Activated gamma-delta T cell (primary cell): ENCODE data around the gene SNX8.
"Not testable (repeated sequence)": the region's sequence is repeated elsewhere in the genome, so short reads cannot be mapped to it uniquely, and the experiment has no call there.

Experiments
- DNase-seq: peaks from one replicate; lab custom pipeline; 2025; lab: John Stamatoyannopoulos, UW
- total RNA-seq, 2 donors: gene quantifications; one replicate each; lab custom pipeline; 2026; lab: John Stamatoyannopoulos, UW

The SNX8 gene, protein sequence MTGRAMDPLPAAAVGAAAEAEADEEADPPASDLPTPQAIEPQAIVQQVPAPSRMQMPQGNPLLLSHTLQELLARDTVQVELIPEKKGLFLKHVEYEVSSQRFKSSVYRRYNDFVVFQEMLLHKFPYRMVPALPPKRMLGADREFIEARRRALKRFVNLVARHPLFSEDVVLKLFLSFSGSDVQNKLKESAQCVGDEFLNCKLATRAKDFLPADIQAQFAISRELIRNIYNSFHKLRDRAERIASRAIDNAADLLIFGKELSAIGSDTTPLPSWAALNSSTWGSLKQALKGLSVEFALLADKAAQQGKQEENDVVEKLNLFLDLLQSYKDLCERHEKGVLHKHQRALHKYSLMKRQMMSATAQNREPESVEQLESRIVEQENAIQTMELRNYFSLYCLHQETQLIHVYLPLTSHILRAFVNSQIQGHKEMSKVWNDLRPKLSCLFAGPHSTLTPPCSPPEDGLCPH
- 4.0 to 6.9 reads per million in 2 donors for total RNA-seq

DNA sequence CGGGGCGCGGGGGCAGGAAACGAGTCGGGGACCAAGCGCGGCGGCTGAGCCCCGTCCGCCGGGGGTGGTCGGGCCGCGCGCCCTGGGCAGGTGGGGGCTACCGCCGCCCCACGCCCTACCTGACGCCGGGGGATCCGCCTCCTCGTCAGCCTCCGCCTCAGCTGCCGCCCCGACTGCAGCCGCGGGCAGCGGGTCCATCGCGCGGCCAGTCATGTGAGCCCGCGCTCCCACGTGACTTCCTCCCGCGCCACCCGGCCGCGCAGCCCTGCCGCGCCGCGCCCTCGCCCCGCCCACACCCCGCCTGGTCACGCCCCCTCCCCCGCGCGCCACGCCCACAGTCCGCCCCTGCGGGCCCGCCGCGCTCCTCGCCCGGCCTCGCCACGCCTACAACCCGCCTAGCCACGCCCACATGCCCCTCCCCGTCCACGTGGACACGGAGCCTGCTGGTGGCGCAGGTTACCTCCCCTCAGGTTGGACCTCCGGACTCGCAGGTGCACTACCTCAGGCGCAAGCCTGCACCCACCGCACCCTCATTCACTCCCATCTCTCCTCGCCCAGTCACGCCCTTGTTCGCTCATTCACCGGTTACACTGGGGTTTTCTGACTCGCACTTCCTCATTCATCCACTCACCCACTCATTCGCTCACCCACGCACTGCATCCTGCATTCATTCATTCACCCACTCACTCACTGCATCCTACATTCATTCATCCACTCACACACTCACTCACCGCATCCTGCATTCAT lies at the start of gene SNX8:
TSS of gene SNX8 (minus strand) at position 233 of the 747 bp plus-strand sequence. CDS start at position 213, 20 bp downstream.
- peak; percentile 95 for DNase-seq

DNA sequence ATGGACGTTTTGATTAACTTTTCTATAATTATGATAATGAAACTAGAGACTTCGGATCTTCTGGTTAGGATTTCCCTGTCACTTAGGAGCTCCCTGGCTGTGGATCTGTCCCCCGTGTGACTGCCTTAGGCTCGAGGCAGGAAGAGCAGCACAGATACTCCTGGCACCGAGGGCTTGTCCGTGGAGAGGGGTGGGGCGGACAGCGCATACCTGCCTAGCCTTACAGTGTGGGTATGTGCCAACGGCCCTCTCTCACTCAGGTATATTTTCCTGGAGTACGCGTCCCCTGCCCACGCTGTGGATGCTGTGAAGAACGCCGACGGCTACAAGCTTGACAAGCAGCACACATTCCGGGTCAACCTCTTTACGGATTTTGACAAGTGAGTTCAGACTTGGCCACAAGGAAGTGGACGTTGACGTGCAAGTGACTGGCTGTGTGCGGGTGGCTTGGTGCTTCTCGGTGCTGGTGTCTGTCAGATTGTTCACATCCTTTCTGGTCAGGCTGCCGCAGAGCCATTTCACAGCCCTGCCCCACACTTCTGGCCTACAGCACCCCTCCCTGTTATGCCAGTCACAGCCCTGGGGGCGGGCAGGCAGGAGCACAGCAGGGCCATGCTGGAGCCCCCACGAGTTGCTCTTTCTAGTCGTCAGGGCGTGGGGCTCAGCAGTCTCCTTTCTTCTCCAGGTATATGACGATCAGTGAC lies 48.3 kb upstream of the SNX8 start:
- no peak for DNase-seq

GRCh38 chr7:2360796-2361195 lies 46.6 kb upstream of the SNX8 start:
- DNase-seq = no peak

- no peak for DNase-seq
Measured at GRCh38 chr7:2359610-2360009, 45.4 kb upstream of the SNX8 start.

DNA sequence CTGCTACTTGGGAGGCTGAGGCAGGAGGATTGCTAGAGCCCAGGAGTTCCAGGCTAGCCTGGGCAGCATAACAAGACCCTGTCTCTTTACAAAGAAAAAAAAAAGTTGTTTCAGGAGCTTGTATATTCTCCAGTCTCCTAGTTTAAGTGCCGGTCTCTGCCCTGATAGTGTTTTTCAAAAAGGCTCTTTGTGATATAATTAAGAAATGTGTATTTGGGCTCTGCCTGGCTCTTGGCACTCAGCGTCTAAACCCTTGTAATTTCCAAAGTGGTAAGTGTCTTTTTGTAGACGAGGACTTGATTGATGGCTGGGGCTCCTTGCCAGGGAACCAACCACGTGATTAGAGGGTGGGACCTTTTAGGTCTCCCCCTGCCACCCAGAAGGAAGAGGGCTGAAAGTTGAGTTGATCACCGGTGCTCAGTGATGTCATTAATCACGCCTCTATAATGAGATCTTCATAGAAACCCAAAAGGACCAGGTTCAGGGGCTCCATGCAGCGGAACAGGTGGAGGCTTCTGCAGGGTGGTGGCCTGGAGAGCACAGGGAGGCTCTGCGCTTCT lies 44.8 kb upstream of the SNX8 start:
- no peak for DNase-seq

DNA sequence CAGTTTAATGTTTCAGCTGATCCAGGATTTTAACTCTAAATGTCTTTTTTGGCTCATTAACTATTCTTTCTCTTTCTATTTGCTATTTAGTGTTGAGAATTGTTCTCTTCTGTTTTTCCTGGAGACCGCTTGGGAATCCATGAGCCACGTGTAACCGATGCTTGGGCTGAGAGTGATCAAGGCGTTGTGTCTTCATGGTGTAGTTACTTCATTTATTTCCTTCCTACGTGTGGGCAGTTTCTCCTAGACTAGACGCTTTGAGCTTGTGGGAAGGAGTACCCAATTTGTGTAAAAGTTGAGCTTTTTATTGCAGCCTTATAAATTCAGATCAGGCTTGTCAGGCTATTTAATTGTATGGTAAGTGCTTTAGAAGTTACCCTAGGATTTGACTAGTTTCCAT lies 43.3 kb upstream of the SNX8 start:
- DNase-seq = no peak

GRCh38 chr7:2357165-2357564 lies 42.9 kb upstream of the SNX8 start:
- no peak for DNase-seq

DNA sequence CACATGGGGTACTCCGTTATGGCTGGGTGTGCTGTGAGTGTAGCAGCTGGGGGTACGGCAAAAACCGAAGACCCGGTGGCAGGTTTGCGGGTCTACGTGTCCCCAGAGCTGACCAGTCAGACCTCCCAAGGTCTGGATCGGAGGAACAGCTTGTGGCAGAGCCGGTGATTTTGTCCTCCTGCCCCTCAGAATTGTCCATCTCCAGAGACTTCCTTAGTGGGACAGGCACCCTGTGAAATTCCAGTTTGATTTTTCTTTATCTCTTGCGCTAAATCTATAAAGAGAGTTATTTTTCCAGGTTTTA lies 41.4 kb upstream of the SNX8 start:
- DNase-seq = no peak

DNA sequence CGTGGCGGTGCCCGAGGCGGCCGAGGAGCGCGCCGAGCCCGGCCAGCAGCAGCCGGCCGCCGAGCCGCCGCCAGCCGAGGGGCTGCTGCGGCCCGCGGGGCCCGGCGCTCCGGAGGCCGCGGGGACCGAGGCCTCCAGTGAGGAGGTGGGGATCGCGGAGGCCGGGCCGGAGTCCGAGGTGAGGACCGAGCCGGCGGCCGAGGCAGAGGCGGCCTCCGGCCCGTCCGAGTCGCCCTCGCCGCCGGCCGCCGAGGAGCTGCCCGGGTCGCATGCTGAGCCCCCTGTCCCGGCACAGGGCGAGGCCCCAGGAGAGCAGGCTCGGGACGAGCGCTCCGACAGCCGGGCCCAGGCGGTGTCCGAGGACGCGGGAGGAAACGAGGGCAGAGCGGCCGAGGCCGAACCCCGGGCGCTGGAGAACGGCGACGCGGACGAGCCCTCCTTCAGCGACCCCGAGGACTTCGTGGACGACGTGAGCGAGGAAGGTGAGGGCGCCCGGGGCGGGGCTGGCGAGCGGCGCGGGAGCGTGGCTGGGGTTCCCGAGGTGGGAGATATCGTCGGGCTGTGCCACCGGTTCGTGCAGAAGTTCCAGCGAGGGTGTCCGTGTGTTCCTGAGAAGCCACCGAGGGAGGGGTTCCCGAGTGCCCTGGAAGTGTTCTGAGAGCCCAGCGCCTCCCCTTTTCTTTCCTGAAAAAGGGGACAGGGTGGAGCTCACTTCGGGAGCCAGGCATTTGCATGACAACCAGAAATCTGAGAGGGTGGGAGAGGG lies 40.9 kb upstream of the SNX8 start:
- DNase-seq = no peak

DNA sequence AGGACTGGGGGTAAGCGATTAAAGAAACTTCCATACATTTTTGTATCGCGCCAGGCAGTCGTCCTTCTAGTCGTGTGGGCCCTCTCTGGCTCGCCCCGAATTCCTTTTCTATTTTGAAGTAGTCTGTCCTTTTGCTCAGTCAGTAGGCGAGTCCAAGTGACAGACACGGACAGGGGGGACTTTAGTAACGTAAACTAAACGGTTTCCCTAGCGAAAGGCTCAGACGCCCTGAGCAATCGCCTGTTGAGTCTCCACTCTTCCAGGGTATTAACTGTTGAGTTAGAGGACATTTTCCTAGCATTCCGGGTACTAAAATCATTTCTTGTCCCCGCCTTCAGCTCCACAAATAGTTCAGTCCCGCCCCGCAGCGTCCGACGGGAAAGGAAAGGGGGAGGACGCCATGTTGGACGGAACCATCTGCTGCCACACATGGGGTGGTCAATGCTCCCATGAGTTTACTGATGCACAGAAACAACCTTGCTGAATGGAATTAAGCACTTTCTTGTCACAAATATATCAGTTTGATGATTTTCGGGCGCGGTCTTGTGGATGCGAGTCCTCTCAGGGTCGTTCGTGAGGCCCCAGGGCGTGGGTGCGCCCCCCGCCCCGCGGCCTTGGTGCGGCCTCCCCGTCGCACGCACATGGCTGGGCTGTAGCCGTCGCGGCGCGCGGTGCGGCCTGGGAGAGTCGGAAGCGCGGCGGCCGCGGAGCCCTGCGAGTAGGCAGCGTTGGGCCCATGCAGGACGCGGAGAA lies 40.1 kb upstream of the SNX8 start, which contains the start of gene EIF3B:
TSS of gene EIF3B (plus strand) at position 642 of the 753 bp plus-strand sequence. CDS start at position 737, 95 bp downstream.
- DNase-seq = peak; percentile 83

DNA sequence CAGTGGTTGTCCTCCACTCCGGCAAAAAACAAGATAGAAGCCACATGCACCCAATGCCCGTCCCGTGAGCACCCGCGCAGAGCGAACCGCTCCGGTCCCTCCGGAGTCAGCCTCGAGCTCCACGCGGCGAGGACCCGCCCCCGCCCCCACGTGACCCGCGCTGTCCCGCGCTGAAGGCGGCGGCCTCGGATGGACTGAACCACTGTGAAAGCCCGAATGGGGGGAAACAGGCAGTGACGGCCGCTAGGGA lies 39.6 kb upstream of the SNX8 start:
- DNase-seq = peak; percentile 81

- DNase-seq = no peak
Measured at GRCh38 chr7:2353113-2353935, 39.1 kb upstream of the SNX8 start.

DNA sequence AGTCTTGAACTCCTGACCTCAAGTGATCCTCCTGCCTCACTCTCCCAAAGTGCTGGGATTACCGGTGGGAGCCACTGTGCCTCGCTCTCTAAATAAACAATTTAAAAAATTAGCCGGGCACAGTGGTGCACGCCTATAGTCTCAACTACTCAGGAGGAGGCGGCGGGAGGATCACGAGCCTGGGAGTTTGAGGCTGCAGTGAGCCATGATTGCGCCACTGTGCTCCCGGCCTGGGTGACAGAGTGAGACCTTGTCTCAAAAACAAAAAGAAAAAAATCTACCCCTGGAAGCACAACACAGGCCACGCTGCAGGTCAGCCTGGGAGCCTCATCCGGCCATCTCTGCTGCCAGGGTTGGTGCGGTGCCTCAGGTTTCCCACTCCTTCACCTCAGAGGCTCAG lies 36.6 kb upstream of the SNX8 start:
- DNase-seq = no peak

- no peak for DNase-seq
Measured at GRCh38 chr7:2350055-2350454, 35.8 kb upstream of the SNX8 start.

DNA sequence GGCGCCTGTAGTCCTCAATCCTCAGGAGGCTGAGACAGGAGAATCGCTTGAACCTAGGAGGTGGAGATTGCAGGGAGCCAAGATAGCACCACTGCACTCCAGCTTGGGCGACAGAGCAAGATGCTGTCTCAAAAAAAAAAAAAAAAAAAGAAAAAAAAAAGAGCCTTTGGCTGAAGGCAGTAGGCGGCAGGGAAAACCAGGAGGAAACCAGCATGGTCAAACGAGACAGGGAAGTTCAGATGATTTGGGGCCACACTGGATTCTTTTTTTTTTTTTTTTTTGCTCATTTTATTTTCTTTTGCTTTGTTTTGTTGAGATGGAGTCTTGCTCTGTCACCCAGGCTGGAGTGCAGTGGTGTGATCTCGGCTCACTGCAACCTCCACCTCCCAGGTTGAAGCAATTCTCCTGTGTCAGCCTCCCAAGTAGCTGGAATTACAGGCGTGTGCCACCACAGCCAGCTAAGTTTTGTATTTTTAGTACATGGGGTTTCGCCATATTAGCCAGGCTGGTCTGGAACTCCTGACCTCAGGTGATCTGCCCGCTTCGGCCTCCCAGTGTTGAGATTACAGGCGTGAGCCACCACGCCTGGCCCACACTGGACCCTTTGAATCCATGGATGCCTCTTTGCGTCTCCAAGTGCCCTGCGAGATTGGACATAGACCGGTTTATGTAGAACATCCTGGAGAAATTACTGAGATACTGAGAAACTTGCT lies 33.3 kb upstream of the SNX8 start:
- DNase-seq = not testable (repeated sequence)

DNA sequence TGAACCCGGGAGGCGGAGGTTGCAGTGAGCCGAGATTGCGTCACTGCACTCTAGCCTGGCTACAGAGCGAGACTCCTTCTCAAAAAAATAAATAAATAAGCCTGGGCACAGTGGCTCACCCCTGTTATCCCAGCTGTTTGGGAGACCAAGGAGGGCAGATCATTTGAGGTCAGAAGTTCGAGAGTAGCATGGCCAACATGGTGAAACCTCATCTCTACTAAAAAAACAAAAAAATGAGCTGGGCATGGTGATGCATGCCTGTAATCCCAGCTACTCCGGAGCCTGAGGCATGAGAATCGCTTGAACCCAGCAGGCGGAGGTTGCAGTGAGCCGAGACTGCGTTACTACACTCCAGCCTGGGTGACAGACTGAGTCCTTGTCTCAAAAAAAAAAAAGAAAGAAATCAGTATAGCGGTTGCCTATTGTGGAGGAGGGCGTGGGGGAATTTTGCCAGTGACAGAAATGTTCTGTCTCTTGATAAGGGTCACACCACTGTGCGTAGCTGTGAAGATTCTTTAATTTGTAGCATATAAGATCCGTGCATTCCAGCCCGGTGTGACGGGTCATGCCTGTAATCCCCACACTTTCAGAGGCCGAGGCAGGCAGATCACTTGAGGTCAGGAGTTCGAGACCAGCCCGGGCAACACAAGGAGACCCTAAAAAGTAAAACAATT lies 22.5 kb upstream of the SNX8 start:
- DNase-seq = no peak

DNA sequence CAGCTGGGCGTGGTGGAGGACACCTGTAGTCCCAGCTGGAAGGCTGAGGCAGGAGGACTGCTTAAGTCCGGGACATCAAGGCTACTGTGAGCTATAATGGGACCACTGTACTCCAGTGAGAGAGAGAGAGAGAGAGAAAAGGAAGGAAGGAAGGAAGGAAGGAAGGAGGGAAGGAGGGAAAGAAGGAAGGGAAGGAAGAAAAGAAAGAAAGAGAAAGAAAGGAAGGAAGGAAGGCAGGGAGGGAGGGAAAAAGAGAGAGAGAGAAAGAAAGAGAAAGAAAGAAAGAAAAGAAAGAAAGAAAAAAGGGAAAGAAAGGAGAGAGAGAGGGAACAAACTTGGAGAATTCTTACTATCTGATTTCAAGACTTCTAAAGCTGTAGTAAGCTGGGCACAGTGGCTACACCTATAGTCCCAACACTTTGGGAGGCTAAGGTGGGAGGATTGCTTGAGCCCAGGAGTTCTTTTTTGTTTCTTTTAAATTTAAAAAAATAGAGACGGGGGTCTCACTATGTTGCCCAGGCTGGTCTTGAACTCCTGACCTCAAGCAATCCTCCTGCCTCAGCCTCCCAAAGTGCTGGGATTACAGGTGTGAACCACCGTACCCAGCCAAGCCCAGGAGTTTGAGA lies 18.5 kb upstream of the SNX8 start:
- not testable (repeated sequence) for DNase-seq

DNA sequence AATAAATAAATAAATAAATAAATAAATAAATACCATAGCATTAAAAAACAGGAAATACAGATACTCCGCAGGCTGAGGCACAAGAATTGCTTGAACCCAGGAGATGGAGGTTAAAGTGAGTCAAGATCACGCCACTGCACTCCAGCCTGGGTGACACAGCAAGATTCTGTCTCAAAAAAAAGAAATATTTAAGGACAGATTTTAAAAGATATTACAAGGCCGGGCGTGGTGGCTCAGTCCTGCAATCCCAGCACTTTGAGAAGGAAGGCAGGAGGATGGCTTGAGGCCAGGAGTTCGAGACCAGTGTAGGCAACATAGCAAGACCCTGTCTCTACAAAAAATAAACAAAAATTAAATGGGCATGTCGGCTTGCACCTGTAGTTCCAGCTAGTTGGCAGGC lies 17.5 kb upstream of the SNX8 start:
- DNase-seq = no peak
